AG10803 (cell line): ENCODE measurements around the gene COL21A1.

Experiments
- DNase-seq: peaks from one replicate; pipeline ENCODE4 v3.0.0; 2010; ENCODE audit warnings: low read depth
- H3K4me3 ChIP-seq: 2 replicates; pipeline ENCODE4 v1.5.1; 2011; ENCODE audit warnings: mild to moderate bottlenecking, low read length, control low read depth
- TF ChIP-seq, protein P1 (sequence below): conservative IDR thresholded peaks from 2 replicates; pipeline ENCODE4 v1.5.1; 2011; ENCODE audit warnings: mild to moderate bottlenecking, low read length, control low read depth, inconsistent platforms

The COL21A1 gene

GRCh38 chr6:56188429-56188828 lies 59.0 kb downstream of the COL21A1 start:
- no peak for DNase-seq
- TF ChIP-seq, protein P1, sequence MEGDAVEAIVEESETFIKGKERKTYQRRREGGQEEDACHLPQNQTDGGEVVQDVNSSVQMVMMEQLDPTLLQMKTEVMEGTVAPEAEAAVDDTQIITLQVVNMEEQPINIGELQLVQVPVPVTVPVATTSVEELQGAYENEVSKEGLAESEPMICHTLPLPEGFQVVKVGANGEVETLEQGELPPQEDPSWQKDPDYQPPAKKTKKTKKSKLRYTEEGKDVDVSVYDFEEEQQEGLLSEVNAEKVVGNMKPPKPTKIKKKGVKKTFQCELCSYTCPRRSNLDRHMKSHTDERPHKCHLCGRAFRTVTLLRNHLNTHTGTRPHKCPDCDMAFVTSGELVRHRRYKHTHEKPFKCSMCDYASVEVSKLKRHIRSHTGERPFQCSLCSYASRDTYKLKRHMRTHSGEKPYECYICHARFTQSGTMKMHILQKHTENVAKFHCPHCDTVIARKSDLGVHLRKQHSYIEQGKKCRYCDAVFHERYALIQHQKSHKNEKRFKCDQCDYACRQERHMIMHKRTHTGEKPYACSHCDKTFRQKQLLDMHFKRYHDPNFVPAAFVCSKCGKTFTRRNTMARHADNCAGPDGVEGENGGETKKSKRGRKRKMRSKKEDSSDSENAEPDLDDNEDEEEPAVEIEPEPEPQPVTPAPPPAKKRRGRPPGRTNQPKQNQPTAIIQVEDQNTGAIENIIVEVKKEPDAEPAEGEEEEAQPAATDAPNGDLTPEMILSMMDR: no peak
- H3K4me3 ChIP-seq: no peak overlapping the region

DNA sequence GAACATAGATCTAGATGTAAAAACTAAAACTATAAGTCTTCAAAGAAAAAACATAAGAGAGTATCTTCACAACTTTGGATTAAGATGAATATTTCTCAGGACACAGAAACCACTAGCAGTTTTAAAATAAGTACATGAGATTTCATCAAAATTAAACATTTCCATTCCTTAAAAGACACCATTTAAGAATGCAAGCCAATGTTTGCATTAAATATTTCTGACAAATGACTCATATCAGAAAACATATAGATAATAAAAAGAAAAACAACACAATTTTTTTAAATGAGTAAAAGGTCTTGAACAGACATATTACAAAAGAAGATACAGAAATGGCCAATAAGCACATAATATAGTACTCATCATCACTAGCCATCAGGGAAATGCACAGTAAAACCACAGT lies 59.7 kb downstream of the COL21A1 start:
- TF ChIP-seq, protein P1: no peak
- DNase-seq: no peak

GRCh38 chr6:56176741-56177140 lies 70.6 kb downstream of the COL21A1 start:
- TF ChIP-seq, protein P1: no peak
- DNase-seq: no peak

More for the DNA sequence above, 59.7 kb downstream of the COL21A1 start:
- H3K4me3 ChIP-seq: no peak overlapping the region

DNA sequence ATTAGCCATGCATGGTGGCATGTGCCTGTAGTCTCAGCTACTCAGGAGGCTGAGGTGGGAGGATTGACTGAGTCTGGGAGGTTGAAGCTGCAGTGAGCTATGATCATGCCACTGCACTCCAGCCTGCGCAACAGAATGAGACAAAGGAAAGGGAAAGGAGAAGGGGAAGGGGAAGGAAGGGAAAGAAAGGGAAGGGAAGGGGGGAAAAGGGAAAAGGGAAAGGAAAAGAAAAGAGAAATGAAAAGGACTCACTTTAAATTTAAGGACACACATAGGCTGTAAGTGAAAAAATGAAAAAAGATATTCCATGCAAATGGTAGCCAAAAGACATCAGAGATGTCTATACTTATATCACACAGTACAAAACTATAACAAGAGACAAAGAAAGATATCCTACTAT lies 74.2 kb downstream of the COL21A1 start:
- no peak for DNase-seq
- no peak overlapping the region for H3K4me3 ChIP-seq
- TF ChIP-seq, protein P1: no peak

More at GRCh38 chr6:56176741-56177140, 70.6 kb downstream of the COL21A1 start:
- H3K4me3 ChIP-seq: no peak overlapping the region

DNA sequence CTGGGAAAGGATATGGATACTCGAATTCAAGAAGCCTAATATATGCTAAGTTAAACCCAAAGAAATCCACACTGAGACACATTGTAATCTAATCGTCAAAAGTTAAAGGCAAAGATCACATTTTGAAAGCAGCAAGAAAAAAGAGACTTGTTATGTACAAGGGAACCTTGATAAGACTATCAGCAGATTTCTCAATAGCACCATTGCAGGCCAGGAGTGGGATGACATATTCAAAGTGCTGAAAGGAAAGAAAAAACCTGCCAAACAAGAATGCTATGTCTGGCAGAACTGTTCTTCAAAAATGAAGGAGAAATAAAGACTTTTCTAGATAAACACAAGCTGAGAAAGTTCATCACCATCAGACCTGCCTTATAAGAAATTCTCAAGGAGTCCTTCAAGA lies 75.2 kb downstream of the COL21A1 start:
- H3K4me3 ChIP-seq: no peak overlapping the region
- no peak for DNase-seq
- TF ChIP-seq, protein P1: no peak

DNA sequence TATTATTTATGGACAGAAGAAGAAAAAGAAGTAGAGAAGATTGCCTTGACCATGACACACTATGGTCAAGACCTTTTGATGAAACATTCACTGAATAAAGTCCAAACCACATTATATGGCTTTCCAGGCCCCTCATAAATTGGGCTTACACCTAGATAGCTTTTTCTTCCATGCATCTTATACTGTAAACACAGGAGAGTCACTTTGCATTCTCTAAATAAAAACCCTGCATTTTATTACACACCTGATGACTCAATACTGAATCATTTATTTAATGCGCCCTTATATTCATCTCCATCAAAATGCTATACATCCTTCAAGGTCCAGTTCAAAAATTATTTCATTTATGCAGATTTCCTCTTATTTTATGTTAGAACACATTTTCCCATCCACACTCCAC lies 78.0 kb downstream of the COL21A1 start:
- no peak overlapping the region for H3K4me3 ChIP-seq
- DNase-seq: no peak
- TF ChIP-seq, protein P1: no peak

DNA sequence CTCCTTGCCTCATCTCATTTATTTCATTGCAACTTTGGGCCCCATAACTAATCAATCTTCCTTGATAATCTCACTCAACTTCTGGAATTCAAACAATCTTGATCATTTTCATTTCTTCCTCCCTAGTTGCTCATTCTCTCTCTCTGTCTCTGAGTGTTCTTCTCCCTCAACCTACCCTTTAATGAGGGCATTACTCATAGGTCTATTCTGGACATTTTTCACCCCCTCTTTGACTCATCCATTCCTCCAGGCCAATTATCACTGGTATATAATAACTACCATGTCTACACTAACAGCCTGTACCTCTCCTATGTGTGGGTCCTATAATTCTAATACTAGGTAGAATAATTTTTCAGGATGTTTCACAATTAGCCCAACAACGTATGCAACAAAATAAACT lies 78.8 kb downstream of the COL21A1 start:
- DNase-seq: no peak
- no peak overlapping the region for H3K4me3 ChIP-seq
- TF ChIP-seq, protein P1: no peak
